Kidney (tissue), 14 donors: ENCODE measurements around the gene NAT9. TPM values are rescaled to one million over a fixed set of nuclear protein-coding genes. Genes with fewer than 3 reads are reported as not detected.

Experiments
- DNase-seq, 5 donors: peaks; one replicate each; pipeline ENCODE4 v3.0.0-alpha.2; 2013 to 2020
- FAIRE-seq: peaks from 2 replicates; lab custom pipeline; 2012; peaks lifted over from hg19 to GRCh38; lab: Jason Lieb, UNC
- H3K27ac ChIP-seq, 2 donors: one replicate each; pipeline ENCODE4 v1.7.0; 2013; ENCODE audit warnings: low read depth in 2 of 2, low read length in 2 of 2, inconsistent platforms in 1 of 2
- H3K27me3 ChIP-seq: one replicate; pipeline ENCODE4 v1.7.1; 2013; ENCODE audit warnings: low read length, inconsistent platforms; ENCODE audit not compliant: control insufficient read depth, insufficient read depth
- H3K36me3 ChIP-seq, 3 donors: one replicate each; pipeline versions ENCODE4 v1.7.0 to v1.7.1; 2013; ENCODE audit warnings: low read length in 3 of 3, control low read depth in 1 of 3, inconsistent platforms in 1 of 3; ENCODE audit not compliant: insufficient read depth in 3 of 3, control insufficient read depth in 2 of 3
- H3K4me1 ChIP-seq, 3 donors: one replicate each; pipeline versions ENCODE4 v1.7.0 to v1.7.1; 2013; ENCODE audit warnings: low read length in 3 of 3, inconsistent platforms in 1 of 3, low read depth in 1 of 3; ENCODE audit not compliant: control insufficient read depth in 2 of 3, insufficient read depth in 2 of 3
- H3K4me3 ChIP-seq, 3 donors: one replicate each; pipeline versions ENCODE4 v1.7.0 to v1.8.1; 2013; ENCODE audit warnings: low read length in 3 of 3, control low read depth in 1 of 3, inconsistent platforms in 1 of 3
- H3K9ac ChIP-seq, 3 donors: one replicate each; pipeline versions ENCODE4 v1.7.0 to v1.7.1; 2013; ENCODE audit warnings: low read length in 3 of 3, control low read depth in 1 of 3, inconsistent platforms in 1 of 3
- H3K9me3 ChIP-seq, 3 donors: one replicate each; pipeline versions ENCODE4 v1.7.0 to v1.7.1; 2013; ENCODE audit warnings: low read length in 3 of 3, control low read depth in 1 of 3, inconsistent platforms in 1 of 3; ENCODE audit not compliant: control insufficient read depth in 2 of 3, insufficient read depth in 1 of 3
- CTCF ChIP-seq: IDR thresholded peaks from 3 replicates; pipeline ENCODE4 v1.5.1; 2012; ENCODE audit warnings: mild to moderate bottlenecking, moderate library complexity, borderline replicate concordance; ENCODE audit not compliant: insufficient read depth; ENCODE audit errors: extremely low read depth
- intact Hi-C: fragments of 100-400 bp; cut with DNase I; formaldehyde crosslinking; loops from one replicate; pipeline ENCODE4 v1.11.1; 2022
- polyA plus RNA-seq: library from polyadenylated mRNA; stranded (reverse); fragments of 350-450 nt; fragmentation: Illumina TruSeq; extraction: RNeasy Lipid Tissue Mini Kit (QIAGEN cat#74804); gene quantifications from one replicate; pipeline ENCODE4 v1.2.3, GENCODE V29; 2014; ENCODE audit warnings: low read depth, low replicate concordance; ENCODE audit not compliant: insufficient read depth
- total RNA-seq: library from RNA; stranded (reverse); fragmentation: NEBNext Ultra II Directional; extraction: Animal tissue kit (Norgen Biotek cat#: 25700); gene quantifications from one replicate; pipeline ENCODE4 v1.2.1, GENCODE V29; 2021
- donor health status: control.
- donor health status: control.
- donor health status: control.
- donor health status: control.
- donor health status: control.
- donor health status: DM: yes; HTN: yes; CAD: no.
- donor health status: Normal renal cell carcinoma (clear cell type).

NAT9 gene
- total and polyA plus RNA-seq, 2 donors from 2014 or later: 33.5 to 41.5 TPM

DNA sequence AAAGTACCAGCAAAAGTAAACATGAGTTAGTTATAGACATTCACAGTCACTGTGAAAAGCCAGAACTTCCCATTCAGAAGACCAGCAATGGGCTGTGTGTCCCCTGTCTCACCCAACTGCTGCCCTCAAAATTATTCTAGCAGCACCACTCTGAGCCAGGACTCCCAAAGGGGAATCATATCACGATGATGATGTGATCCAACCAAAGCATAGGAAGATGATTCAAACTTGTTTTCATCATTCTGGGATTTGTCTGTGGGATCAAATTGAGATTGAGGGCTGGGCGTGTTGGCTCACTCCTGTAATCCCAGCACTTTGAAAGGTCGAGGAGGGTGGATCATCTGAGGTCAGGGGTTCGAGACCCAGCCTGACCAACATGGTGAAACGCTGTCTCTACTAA lies 6.4 kb upstream of the NAT9 start:
- no peak for FAIRE-seq

GRCh38 chr17:74780443-74781238 lies 4.5 kb upstream of the NAT9 start:
- peaks cover 0 to 9% (median 7%) of the 10 kb centered on the region in 3 donors for H3K4me1 ChIP-seq
- H3K9ac ChIP-seq: no peak overlapping the region
- FAIRE-seq (no peak), DNase-seq (peak in 3 of 5 donors; percentile 22 to 60 (median 49))
- peaks cover 0 to 4% (median 0%) of the 10 kb centered on the region in 3 donors for H3K36me3 ChIP-seq
- H3K27ac ChIP-seq: no peak overlapping the region
- no peak overlapping the region for H3K4me3 ChIP-seq
- TF ChIP-seq CTCF: peak; percentile 40
- H3K27me3 ChIP-seq: no peaks in the 10 kb centered on the region
- intact Hi-C loops: no loop called here
- no peaks in the 10 kb centered on the region for H3K9me3 ChIP-seq

More for the DNA sequence above, 6.4 kb upstream of the NAT9 start:
- intact Hi-C loops: no loop called here
- no peaks in the 10 kb centered on the region for H3K27me3 ChIP-seq
- no peaks in the 10 kb centered on the region for H3K4me1 ChIP-seq
- no peak for TF ChIP-seq CTCF
- no peaks in the 10 kb centered on the region for H3K9me3 ChIP-seq
- no peak for DNase-seq
- H3K9ac ChIP-seq: no peak overlapping the region
- peaks cover 0 to 4% (median 0%) of the 10 kb centered on the region in 3 donors for H3K36me3 ChIP-seq
- H3K27ac ChIP-seq: no peak overlapping the region
- H3K4me3 ChIP-seq: no peak overlapping the region

DNA sequence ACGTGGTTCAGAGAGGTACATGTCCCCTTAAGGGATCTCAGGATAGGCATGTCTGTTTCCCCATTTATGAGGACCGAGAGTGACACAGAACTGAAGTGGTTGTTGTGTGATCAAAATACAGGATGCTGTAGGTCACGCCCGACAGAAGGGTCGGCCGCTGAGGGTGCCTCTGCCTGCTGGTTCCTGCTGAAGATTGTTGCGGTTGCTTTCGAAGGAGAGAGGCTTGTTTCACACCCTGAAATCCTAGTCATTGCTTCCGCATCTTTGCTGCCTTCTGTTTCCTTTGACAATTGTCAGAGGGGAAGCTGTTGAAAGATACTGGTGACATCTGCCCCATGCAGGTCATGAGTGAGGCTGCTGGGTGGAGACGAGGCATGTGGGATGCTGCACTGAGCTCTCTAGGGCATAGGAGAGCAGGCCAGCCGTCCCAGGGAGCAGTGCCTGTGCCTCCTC lies 3.8 kb upstream of the NAT9 start:
- intact Hi-C loops: no loop called here
- Histone ChIP-seq H3K9me3 (no peaks in the 10 kb centered on the region), H3K27ac (no peak overlapping the region), H3K27me3 (no peaks in the 10 kb centered on the region), H3K36me3 (peaks cover 0 to 4% (median 0%) of the 10 kb centered on the region in 3 donors), H3K4me3 (no peak overlapping the region), H3K9ac (no peak overlapping the region), H3K4me1 (peaks cover 0 to 14% (median 12%) of the 10 kb centered on the region in 3 donors)
- FAIRE-seq (no peak), DNase-seq (no peak)
- no peak for TF ChIP-seq CTCF
